Hematopoietic multipotent progenitor cell treated with erythropoietin and hydrocortisone succinate and interleukin-3 and kit ligand, for 17 days (in vitro differentiated cells): ENCODE measurements around the gene SMARCD2.
"Not testable (repeated sequence)": the region's sequence is repeated elsewhere in the genome, so short reads cannot be mapped to it uniquely, and the experiment has no call there.

ENCODE experiments used
- DNase-seq: peaks from one replicate; pipeline ENCODE4 v3.0.0-alpha.2; 2015; ENCODE audit warnings: low spot score

The SMARCD2 gene

GRCh38 chr17:63800783-63801182, 41.7 kb downstream of the SMARCD2 start:
- DNase-seq = no peak

GRCh38 chr17:63798572-63799106, 43.8 kb downstream of the SMARCD2 start:
- no peak for DNase-seq

DNA sequence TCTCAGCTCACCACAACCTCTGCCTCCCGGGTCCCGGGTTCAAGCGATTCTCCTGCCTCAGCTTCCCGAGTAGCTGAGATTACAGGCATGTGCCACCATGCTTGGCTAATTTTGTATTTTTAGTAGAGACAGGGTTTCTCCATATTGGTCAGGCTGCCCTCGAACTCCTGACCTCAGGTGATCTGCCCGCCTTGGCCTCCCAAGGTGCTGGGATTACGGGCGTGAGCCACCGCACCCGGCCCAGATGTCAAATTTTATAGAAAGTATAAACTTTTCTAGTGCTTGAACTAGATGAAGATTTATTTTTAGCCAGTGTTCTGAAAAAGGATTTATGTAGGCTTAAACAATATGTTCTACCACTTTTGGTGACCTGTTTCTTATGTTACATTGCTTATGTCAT, 46.1 kb downstream of the SMARCD2 start:
- DNase-seq = not testable (repeated sequence)

- DNase-seq = no peak
Observed at GRCh38 chr17:63792055-63792729, 50.3 kb downstream of the SMARCD2 start.

- no peak for DNase-seq
Observed at GRCh38 chr17:63790057-63790456, 52.4 kb downstream of the SMARCD2 start.

- DNase-seq = no peak
Observed at GRCh38 chr17:63786971-63787711, 55.3 kb downstream of the SMARCD2 start.

- DNase-seq = no peak
Observed at GRCh38 chr17:63786117-63786516, 56.4 kb downstream of the SMARCD2 start.

DNA sequence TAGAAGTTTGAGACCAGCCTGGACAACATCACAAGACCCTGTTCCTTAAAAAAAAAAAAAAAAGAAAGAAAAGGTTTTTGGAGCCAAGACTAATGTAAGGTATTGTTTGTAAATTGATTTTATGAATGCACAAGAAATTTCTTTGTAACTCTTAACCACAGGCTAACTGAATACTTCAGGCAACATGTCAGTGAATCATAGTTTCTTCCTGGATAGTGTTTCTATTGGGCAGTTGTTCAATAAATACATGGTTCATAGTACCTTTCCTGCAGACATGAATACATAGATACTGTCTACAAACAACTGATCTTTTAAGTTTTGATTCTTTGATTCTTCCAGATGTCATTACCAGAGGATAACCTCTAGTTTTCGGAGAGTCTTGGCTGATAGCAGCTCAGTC, 56.9 kb downstream of the SMARCD2 start:
- DNase-seq = no peak

GRCh38 chr17:63783522-63783921, 59.0 kb downstream of the SMARCD2 start:
- no peak for DNase-seq
